Measurements from ENCODE around the gene GNMT.

GNMT gene

DNA sequence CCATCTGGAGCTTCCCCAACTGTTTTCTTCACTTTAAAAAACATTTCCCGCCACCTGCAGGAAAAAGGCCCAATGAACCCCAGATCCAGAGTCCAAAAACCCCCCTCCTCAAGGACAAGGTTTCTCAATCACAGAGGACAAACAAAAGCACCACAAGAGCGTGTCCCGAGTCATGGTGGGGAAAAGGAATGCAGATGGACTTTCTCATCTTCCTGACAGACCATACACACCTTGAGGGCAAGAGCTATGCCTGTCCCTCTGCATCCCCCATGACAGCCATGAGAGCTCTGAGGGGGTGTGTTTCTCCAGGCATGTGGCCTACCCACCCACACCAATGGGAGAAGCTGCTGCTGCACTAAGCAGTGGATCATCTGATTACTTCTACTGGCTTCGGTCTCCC, 9.4 kb downstream of the GNMT start:
- no peak overlapping the region for H3K27ac ChIP-seq
- TF ChIP-seq, protein P1, sequence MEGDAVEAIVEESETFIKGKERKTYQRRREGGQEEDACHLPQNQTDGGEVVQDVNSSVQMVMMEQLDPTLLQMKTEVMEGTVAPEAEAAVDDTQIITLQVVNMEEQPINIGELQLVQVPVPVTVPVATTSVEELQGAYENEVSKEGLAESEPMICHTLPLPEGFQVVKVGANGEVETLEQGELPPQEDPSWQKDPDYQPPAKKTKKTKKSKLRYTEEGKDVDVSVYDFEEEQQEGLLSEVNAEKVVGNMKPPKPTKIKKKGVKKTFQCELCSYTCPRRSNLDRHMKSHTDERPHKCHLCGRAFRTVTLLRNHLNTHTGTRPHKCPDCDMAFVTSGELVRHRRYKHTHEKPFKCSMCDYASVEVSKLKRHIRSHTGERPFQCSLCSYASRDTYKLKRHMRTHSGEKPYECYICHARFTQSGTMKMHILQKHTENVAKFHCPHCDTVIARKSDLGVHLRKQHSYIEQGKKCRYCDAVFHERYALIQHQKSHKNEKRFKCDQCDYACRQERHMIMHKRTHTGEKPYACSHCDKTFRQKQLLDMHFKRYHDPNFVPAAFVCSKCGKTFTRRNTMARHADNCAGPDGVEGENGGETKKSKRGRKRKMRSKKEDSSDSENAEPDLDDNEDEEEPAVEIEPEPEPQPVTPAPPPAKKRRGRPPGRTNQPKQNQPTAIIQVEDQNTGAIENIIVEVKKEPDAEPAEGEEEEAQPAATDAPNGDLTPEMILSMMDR (conservative IDR thresholded peaks at IDR 0.05), result no peak

DNA sequence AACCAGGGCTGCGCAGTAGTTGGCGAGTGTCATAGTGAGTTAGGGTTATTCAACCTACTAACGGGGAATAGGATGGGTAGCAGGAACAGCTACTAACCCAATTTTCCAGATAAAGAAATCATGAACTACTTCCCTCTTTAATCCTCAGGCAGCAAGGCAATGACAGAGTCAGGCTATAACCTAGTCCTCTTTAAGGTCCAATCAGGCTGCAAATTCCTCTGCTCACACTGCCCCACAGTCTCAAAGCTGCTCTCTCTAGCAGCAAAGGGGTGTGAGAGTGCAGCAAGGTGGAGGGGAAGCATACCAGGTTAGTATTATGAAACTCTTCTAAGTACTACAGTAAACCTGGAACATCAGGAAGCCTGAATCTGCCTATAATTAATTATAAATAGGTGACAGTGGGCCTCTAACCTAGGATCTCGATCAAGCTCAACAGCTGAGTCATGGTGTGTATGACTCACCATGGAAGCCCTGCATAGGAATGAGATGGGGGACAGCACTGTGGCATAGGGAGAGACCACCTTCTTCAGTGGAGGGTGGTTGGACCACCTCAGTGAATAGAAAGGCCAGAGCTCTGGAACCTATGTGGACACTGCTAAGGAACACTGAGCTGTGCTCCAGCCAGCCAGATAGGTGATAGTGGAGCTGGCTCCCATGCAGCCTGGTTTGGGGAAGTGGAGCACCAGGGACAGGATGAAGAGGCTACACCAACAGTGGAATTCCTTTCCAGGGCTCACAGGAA, 10.5 kb downstream of the GNMT start:
- TF ChIP-seq, protein P1 (conservative IDR thresholded peaks at IDR 0.05), result no peak

DNA sequence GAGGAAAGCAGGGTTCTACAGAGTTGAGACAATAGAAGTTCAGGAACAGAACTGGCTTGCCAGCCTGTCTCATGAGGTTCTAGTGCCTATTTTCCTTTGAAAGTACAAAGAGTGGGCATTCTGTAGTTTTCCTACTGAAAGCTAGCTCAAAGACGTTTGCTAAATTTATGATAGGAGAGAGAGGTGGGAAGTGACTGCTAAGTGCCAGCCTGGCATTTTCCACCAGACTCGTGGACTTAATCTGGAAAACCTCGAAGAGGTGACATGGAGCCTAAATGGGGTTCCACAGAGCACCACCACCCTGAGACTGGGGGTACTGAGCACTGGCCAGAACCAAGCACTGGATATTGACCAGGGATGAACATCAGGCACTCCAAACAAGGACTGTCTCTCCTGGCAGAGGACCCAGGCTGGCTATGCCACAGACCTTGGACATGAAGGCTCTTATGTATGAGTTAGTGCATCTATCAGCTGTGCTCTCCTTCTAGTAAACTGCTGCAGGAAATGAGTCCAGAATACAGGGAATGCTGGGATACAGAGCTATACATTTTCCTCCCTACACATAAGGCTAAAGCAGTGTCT, 11.3 kb downstream of the GNMT start:
- TF ChIP-seq, protein P1 (conservative IDR thresholded peaks at IDR 0.05), result no peak
- no peak overlapping the region for H3K27ac ChIP-seq

More for the DNA sequence above, 10.5 kb downstream of the GNMT start:
- H3K27ac ChIP-seq, result no peak overlapping the region

DNA sequence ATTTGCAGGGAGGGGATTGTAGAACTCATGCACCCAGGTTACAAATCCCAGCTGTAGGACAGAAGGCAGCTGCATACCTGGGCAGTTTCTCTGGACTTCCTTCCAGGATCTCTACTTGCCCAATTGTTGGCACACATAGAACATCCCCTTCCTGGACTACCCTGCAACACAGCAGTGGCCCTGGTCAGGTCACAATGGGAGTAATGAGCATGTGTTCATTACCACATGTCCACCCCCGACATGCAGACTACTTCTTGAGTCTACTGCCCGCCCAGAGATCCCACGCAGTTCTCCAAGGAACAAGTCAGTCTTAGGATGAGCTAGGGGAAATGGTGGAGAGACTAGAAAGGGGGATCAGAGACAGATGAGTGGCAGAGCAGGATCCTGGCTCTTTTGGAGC, 13.4 kb downstream of the GNMT start:
- no peak overlapping the region for H3K27ac ChIP-seq
- TF ChIP-seq, protein P1 (conservative IDR thresholded peaks at IDR 0.05), result no peak

GRCh38 chr6:42974919-42975505, 14.5 kb downstream of the GNMT start:
- no peak overlapping the region for H3K27ac ChIP-seq
- TF ChIP-seq, protein P1 (conservative IDR thresholded peaks at IDR 0.05), result no peak

DNA sequence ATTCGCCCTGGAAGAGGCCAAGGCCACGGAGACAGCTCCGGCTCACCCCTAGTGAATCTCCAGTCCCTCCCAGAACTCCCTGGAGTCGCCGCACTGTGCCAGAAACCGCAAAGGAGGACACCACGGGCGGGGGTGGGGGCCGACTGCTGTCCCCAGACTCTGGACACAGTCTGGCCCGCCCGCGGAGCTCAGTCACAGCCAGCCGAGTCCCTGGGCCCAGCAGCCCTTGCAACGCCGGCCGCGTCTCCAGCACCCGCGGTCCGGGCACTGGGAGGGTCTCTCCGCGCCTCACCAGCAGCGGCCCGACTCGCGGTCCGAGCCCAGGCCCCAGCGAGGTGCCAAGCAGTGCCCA, 17.9 kb downstream of the GNMT start:
- TF ChIP-seq, protein P1 (conservative IDR thresholded peaks at IDR 0.05), result no peak
- peak overlapping the region; percentile 89 for H3K27ac ChIP-seq

GRCh38 chr6:42978839-42979522, 18.4 kb downstream of the GNMT start, which contains the start of gene PEX6:
PEX6 (minus strand) TSS chr6:42979181; CDS start chr6:42979150, 31 bp downstream.
- TF ChIP-seq, protein P1 (conservative IDR thresholded peaks at IDR 0.05), result no peak
- peak within 1 kb of the TSS; percentile 89 for H3K27ac ChIP-seq

Data from VCaP (cell line).